ENCODE results near the gene ACOXL.

Gene ACOXL

GRCh38 chr2:110791435-110791834, 59.1 kb downstream of the ACOXL start:
- DNase-seq (ENCODE audit: low read depth in 4 of 4, low spot score in 1 of 4) = no peak

DNA sequence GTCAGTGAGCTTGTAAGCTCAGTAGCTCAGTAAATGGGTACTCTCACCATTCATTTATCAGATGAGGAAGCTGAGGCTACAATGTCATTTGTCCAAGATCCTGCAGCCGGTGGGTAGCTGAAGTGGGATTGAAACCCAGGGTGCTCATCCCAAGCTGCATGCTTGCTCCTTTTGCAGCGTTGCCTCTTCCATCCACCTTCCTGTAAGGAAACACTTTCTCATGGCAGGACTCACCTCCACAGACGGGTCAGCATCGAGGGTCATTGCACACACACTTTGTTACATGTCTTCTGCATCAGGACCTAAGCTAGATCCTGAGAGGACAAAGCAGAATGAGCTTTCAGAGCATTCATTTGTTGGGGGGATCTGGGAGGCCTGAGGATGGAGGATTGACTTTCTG, 60.7 kb downstream of the ACOXL start:
- no peak for DNase-seq (ENCODE audit: low read depth in 4 of 4, low spot score in 1 of 4)

GRCh38 chr2:110794390-110794789, 62.0 kb downstream of the ACOXL start:
- DNase-seq (ENCODE audit: low read depth in 4 of 4, low spot score in 1 of 4) = no peak

- DNase-seq (ENCODE audit: low read depth in 4 of 4, low spot score in 1 of 4) = no peak
Measured at GRCh38 chr2:110794951-110795350, 62.6 kb downstream of the ACOXL start.

- DNase-seq (ENCODE audit: low read depth in 4 of 4, low spot score in 1 of 4) = no peak
Measured at GRCh38 chr2:110796716-110797301, 64.4 kb downstream of the ACOXL start.

DNA sequence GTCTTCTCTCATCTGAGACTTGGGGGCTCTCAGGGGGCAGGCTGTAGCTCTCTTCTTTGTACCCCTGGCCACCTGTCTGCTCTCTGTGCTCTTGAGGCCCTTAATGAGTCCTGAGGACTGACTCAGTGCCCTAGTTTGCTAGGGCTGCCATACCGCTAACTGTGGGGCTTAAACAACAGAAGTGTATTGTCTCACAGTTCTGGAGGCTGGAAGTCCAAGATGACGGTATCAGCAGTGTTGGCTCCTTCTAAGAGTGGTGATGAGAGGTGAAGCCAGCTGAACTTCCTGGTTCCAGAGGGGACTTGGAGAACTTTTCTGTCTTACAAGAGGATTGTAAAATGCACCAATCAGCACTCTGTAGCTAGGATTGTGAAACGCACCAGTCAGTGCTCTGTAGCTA, 67.0 kb downstream of the ACOXL start:
- no peak for DNase-seq (ENCODE audit: low read depth in 4 of 4, low spot score in 1 of 4)

DNA sequence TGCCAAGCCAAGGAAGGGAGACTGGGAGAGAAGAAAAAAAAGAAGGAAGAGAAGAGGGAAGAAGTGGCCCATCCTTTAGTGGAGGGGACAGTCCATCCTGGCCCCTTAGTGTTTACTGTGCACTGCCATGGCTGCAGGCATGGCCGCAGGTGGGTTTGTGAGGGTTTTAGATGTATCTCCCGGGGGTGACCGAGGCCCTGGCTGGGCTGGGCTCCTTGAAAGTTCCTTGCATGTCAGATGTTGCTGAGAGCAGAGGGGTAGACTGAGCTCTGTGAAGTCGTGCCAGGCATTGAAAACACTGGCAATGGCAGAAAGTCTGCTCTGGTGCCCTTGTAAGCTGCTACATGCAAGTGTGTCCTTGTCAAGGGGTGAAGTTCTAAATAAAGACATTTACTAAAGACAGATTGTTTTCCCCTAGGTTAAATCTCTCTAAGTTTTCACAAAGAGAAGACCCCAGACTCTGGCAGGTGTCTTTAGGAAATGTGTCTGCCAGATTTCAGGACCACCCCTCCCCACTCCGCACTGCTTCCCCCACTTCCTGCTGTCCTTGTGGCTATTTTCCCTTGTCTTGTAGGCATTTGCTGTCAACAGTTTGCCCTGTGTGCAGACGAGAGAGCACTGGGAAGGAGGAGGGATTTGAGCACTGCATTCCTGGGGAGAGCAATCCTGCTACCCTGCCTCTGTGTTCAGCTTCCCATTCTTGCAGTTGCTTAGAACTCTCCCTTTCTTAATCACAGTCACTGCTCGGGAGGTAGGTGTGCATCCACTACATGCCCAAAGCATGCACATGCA, 68.4 kb downstream of the ACOXL start:
- DNase-seq (ENCODE audit: low read depth in 4 of 4, low spot score in 1 of 4) = no peak

DNA sequence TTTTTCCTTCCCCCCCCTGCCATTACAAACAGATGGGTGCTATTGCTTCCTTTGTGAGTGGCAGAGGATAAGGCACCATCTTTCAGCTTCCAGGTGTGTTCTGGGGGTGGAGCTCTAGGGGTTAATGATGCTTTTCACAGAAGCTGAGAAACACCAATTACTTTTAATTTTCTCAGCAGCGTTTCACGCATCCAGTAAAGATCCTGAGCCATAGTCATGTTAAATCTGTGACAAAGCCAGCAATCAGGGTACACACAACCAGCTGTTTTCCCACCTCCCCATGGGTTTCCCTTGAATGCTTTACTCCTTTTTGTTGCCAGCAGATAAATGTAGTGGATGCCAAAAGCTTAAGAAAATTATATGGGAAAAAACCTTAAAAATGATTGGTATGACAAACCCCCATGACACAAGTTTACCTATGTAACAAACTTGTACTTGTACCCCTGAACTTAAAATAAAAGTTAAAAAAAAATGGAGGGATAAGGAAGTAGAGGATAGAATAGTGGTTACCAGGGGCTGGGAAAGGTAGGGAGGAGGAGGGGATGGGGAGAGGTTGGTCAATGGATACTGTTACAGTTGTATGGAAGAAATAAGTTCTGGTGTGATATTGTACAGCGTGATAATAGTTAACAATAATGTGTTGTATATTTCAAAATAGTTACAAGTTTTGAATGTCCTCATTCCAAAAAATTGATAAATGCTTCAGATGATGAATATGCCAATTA, 70.0 kb downstream of the ACOXL start:
- DNase-seq (ENCODE audit: low read depth in 4 of 4, low spot score in 1 of 4) = no peak

DNA sequence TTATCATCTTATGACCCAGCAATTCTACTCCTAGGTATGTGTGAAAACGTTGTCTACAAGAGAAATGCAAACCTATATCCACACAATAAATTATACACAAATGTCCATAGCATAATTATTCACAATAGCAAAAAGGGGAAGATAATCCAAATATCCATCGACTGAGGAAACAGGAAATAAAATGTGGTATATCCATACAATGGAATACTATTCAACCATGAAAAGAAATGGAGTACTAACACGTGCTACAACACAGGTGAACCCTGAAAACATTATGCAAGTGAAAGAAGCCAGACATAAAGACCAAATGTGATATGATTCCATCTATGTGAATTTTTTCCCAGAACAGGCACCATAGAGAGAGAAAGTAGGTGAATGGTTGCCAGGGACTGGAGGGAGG, 72.1 kb downstream of the ACOXL start:
- DNase-seq (ENCODE audit: low read depth in 4 of 4, low spot score in 1 of 4) = no peak

GRCh38 chr2:110804915-110805314, 72.5 kb downstream of the ACOXL start:
- DNase-seq (ENCODE audit: low read depth in 4 of 4, low spot score in 1 of 4) = peak in 3 of 4 experiments; percentile 29 to 59 (median 44)

DNA sequence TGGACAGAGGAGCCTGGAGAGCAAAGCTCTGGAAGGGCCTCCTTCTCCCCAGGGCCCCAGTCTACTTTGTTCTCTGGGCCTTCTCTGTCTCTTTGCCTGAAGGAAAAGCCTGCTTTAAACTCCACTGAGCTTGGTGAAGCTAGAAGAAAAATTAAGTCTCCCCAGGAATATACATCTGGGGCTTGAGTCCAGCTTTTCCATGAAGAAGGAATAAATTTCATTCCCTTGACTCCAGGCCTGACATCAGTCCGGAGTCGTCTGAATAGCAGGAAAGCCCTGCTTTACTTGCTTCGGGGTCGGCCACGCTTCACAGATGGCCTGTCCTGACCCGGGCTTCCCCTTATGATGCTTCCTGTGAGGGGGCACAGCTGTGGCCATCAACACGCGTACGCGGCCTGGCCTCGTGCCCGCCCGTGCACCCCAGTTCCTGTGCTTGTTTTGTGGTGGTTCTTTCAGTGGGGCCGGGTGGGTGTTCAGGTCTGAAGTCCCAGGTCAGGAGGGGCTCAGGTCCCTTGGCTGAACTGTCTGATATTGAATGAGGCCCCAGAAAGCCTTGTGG, 73.6 kb downstream of the ACOXL start:
- no peak for DNase-seq (ENCODE audit: low read depth in 4 of 4, low spot score in 1 of 4)

GRCh38 chr2:110807522-110807921, 75.1 kb downstream of the ACOXL start:
- no peak for DNase-seq (ENCODE audit: low read depth in 4 of 4, low spot score in 1 of 4)

DNA sequence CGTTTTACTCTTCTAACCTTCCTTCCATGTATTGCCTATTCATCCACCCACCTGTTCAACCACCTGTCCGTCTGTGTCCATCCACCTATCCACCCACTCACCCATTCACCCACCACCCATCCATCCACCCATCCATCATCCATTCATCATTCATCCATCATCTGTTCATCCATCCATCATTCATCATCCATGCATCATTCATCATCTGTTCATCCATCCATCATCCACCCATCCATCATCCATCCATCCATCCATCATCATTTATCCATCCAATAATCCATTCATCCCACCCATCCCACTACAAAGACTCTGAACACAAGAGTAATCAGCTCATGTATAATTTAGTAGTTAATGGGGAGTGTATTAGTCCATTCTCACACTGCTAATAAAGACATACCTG, 78.0 kb downstream of the ACOXL start:
- no peak for DNase-seq (ENCODE audit: low read depth in 4 of 4, low spot score in 1 of 4)

- DNase-seq (ENCODE audit: low read depth in 4 of 4, low spot score in 1 of 4) = no peak
Measured at GRCh38 chr2:110812726-110813645, 80.6 kb downstream of the ACOXL start.

DNA sequence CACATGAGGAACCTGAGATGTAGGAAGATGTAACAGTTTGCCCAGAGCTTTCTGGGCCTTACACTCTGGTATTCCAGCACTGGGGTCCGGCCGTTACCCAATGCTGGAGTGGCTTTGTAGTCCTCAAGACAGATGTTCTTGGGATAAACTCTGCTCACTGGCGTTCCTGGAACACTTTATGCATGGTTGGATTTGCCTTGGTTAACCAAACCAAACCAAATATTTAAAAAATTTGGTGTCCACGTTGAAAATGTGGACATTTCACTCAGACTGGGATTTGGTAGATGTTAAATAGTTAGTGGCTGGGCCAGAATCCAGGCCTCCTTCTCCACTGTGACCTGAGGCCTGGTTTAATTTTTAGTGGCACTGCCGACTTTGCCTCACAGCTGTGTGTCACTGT, 81.5 kb downstream of the ACOXL start:
- no peak for DNase-seq (ENCODE audit: low read depth in 4 of 4, low spot score in 1 of 4)

GRCh38 chr2:110815938-110816337, 83.6 kb downstream of the ACOXL start:
- no peak for DNase-seq (ENCODE audit: low read depth in 4 of 4, low spot score in 1 of 4)

DNA sequence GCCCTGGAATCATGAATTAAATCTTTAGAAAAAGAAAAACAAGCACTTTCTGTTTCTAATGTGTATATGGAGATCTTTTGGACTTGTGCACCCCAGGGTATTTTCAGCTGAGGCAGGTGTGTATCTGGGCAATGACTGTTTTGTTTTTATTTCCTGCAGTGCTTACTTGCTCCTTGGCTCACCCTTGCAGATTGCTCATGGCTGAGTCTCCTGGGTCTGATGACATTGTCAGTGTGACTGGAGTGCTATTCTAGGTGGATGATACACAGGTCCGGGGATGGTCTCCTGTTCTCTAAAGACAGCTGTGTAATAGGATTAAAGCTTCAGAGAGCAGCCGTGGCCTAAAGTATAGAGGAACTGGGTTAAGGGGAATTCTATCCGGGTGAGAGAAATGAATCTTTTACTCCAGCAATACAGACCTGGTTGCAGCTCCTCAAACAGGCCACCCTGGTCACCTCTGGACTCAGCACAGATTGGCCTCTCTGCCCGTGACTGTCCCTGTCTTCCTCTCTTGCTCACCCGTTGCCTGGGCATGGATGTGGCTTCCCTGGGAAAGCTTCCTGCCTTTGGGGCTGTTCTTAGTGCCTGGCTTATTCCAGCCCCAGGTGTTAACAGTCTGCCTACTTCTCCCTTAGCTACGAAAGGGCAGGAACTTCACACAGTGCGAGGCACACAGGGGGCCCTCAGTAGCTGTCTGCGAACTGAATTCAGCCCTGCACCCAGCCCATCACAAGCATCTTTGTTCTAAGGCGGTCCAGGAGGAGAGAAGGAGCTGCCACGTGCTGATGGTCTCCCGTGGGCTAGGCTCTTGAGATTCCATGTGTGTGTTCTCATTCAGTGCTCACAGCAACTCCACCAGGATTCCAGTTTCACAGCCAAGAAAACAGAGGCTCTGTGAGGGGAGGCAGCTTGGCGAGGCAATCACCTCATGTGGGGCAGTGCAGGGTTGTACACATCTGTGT, 84.3 kb downstream of the ACOXL start:
- no peak for DNase-seq (ENCODE audit: low read depth in 4 of 4, low spot score in 1 of 4)

- DNase-seq (ENCODE audit: low read depth in 4 of 4, low spot score in 1 of 4) = no peak
Measured at GRCh38 chr2:110818767-110819481, 86.6 kb downstream of the ACOXL start.

DNA sequence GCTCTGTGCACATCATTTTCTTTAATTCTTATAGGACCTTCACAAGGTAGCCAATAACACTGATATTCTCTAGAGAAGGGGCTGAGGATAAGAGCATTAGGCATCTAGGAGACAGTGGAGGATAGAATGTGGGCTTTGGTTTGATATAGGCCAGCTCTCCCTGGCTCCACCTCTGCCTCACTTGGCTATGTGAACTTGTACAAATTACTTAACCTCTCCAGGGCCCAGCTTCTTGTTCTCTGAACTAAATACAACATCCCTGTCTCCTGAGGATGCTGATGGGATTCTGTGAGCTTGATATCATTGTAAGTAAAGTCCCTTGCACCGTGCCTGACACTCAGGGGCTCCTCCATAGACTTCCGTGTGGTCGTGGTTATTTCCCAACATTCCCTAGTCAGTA, 87.3 kb downstream of the ACOXL start:
- no peak for DNase-seq (ENCODE audit: low read depth in 4 of 4, low spot score in 1 of 4)
